GM21825 (cell line): ENCODE measurements around the gene VEGFA.

Source experiments
- ATAC-seq: cut with Tn5 transposase; IDR thresholded peaks from one replicate; pipeline ENCODE4 v1.9.1; 2021; ENCODE audit warnings: mild to moderate bottlenecking, moderate library complexity; ENCODE audit not compliant: unreplicated experiment

Gene VEGFA

DNA sequence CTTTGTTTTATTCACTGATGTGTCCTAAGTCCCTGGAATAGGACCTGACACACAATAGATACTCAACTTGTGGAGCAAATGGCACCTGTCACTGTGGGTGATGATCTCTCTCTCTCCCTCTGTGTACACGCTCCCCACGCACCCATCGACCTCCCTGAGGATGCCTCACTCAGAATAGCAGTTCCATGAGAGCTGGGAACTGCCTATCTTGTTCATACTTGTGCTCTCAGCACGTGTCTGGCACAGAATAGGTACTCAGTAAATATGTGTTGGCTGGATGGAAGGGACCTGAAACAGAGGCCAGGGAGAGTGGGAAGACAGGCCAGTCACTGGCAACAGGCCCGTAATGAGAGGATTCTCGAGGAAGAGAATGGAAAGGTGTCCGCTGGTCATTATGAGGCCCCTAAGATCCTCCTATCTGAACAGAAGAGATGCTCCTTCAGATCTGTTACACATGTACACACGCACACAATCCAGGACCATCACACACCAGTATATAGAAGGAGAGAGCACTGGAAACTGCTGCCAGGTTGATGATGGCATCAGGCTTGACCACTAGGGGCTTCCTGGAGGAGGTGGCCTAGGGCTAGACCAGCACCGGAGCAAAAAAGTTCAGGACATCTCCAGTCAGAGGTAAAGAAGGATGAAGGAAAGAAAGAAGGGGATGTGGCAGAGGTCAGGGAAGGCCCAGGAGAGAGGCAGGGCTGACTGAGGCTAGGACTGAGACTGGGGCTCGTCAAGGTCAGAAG lies 30.9 kb downstream of the VEGFA start:
- no peak for ATAC-seq

GRCh38 chr6:43801495-43802181 lies 31.6 kb downstream of the VEGFA start:
- no peak for ATAC-seq

GRCh38 chr6:43803055-43803782 lies 33.2 kb downstream of the VEGFA start:
- ATAC-seq: no peak

DNA sequence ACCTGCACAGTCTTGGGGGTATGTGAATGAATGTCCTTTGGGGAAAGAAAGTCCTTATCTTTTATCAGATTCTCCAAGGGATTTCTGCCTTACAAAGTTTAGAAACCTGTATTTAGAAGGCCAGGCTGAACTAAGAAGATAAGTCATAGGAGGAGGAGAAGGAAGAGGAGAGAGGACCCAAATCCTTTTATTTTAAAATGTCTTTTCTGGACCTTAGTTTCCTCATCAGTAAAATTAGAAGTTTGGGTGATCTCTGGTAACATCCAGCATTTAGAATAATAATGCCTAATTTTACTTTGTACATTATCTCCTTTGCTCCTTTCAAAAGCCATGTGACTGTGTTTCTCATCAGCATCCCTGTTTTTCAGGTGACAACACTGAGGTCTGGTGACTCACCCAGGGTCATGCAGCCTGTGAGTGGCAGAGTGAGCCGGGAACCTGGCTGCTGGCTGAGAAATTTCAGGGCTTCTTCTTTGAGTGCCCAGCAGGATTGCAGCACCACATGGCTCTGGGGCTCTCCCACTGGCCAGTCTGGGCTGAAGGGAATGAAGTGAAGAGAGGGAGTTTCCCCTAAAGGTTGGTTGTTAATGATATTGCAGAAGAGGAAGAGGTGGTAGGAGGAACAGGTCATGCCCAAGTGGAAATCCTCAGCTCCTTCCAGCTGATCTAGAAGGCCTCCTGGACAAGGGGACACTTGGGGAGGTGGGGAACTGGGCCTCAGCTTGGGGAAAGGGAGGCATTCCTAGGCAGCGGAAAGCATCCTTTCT lies 34.0 kb downstream of the VEGFA start:
- ATAC-seq: no peak

DNA sequence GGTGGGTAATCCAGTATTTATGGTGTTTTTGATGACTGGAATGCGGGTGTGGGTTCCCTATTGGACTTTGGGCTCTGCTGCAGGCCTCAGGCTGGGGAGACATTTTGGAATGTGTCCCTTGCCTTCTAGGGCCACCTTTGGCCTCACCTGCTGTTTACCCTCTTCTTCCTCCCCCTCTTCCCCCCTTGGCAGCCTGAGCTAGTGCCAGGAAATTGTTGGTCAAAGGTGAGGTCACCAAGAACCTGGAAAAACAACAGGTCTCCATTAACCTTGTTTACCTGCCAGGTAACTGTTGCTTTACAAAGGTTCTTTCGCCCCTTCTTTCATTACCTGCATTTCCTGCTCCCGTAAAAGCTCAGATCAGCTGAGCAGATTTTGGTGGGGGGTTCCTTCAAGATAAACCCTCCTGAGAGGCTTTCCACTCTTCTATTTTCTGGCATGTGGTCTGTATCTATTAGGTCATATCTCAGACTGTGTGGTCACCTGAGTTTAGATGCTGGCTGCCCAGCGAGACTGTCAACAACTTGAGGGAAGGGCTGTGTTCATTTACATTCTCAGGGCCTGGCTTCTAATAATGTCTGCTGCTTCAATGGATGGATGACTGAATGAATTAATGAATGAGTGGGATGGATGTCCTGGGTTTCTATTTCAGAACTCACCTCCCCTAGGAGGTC lies 34.7 kb downstream of the VEGFA start:
- ATAC-seq: no peak

DNA sequence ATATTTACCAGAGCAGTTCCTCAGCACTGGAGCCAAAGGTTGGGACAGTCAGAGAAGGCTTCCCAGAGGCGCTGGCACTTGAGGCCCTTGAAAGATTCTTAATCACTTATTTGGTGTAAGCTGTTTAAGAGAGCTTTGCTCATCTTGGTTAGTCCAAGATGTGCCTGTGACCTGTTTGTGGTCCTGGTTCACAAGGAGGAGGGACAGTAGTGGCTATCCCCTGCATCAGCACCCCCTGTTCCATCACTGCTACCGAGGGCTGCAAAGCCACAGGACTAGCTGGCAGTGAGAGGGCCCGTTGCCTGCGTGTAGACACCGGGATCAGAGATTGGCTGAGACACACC lies 35.7 kb downstream of the VEGFA start:
- no peak for ATAC-seq

DNA sequence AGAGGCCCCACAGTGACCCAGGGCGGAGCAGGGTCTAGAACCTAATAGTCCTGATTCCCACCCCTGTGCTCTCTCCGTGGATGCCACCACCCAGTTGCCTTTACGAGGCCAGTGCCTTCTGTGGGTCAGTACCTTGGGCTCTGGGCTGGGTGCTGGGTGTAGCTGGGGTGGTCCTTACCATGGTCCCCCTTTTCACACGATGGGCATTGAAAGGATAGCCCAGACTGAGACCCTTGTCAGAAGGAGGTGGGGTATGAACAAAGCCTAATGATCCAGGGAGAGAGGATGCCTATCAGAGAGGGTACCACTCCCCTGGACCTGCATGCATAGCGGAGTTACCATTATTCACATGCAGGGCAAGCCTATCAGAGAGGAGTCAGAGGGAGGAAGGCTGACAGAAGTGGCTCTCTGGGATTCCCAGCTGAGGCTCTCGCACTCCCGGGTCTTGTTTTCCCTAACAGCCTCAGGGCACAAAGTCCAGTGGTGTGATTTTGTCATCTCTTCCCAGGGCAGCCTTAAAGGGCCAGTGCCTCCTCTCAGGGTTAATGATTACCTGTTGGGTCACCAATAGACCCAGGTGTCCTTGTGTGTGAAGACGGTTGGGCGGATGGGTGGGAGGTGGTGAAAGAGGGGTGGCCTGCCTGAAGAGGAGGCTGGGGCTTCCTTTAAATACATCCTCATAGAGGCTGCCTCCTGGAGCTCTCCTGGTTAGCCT lies 36.2 kb downstream of the VEGFA start:
- ATAC-seq: no peak

DNA sequence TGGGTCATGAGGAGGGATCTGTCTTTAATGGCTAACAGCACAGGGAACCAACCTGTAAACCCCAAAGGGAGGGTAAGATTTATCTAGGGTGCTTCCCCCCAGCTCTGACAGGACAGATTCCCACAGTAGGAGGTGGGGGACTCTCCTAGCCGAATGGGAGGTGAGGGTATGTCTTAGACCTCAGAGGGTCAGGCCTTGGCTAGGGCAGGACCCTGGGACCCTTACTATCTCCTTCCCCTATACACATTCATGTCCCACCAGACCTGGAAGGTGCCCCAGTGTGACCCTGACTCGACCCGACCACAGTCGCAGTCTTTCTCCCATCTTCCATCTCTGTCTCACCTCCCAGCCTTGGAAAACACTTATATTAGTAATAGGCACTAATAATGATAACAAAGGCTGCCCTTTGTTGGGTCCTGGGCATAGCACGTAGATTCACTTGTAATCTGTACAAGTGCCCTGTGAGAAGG lies 36.8 kb downstream of the VEGFA start:
- no peak for ATAC-seq

- ATAC-seq: no peak
These were observed 37.4 kb downstream of the VEGFA start for GRCh38 chr6:43807228-43808061.

DNA sequence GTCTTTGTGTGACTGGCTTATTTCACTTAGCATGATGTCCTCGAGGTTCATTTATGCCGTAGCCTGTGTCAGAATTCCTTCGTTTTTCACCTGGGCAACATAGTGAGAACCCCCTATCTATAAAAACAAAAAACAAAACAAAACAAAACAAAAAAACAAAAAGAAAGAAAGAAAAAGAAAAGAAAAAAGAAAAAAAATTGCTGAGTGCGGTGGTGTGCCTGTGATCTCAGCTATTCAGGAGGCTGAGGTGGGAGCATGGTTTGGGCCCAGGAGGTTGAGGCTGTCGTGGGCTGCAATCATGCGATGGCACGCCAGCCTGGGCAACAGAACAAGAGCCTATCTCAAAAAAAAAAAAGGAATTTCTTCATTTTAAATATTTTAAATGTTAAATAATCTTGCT lies 38.4 kb downstream of the VEGFA start:
- no peak for ATAC-seq

DNA sequence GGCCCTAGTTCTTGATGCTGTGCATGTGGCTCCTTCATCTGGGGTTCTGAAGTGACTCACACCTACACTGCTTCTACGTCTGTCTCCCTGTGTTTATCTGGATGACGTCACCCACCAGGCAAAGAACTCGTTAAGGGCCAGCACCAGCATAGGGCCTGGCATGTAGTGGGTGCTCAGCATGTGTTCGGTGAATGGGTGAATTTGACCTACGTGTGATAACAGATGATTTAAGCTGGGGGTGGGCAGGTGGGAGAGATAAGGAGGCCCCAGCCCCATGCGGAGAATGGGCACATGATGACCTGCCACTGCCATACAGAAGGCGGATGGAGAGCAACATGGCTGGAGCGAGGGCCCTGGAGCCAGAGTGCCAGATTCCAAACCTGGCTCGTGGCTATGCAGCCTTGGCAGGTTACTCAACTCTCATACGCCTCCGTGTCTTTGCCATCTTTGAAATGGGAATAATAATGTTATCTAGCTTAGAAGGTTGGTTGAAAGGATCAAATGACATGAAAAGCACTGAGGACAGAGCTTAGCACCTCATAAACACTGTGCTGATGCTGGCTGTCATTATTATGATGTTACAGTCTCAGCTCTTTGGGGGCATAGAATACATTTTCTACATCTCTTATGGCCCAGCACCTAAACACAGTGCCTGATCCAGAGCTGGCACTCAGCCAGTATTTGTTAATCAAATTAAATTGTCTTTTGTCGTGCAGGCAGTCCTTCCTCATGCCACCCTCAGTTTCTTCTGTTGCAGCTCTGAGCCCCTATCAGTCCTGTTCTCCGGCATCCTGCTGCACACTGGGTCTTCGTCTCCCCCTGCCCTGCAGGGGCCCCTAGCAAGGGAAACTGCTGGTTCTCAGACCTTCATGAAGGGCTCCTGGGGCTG lies 39.6 kb downstream of the VEGFA start:
- no peak for ATAC-seq

DNA sequence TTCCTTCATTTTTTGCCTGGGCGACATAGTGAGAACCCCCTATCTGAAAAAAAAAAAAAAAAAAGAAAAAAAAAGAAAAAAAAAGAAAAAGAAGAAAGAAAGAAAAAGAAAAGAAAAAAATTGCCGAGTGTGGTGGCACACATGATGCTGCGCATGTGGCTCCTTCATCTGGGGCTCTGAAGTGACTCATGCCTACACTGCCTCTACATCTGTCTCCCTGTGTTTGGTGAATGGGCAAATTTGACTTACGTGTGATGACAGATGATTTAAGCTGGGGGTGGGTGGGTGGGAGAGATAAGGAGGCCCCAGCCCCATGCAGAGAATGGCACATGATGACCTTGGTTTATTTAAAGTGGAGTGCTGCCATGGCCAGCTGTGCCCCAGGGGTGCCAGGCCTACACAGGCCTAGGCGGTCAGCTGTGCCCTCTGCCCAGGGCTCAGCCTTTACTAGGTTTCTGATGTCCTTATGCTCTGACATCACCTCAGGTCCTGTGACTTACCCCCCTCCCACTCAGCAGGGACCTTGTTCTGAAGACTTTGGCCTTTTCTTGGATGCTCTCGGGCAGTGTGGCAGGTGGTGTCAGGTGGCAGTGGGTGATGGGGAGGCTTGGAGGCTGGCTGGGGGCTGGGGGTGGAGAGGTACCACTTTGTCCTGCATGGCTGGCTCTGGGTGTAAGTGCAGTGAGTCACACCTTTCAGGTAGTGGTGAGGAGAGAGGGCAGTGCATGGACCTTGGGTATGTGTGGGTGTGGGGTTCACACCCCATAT lies 41.1 kb downstream of the VEGFA start:
- no peak for ATAC-seq

DNA sequence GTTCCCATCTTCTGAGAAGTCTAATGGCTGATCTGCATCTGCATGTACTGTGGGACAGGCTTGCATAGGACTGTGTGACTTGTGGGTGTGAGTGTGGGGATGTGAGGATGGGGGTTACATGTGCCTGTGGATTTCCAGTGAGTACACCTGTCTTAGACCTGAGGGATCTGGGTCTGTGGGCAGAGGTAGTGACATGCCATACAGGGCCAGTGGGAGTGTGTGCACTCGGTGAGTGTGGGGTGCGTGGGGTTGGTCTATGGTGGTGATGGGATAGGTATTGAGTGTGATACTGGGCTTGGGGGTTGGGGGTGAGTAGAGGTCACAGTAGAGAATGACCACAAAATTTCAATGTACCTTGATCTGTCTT lies 41.7 kb downstream of the VEGFA start:
- ATAC-seq: no peak

- no peak for ATAC-seq
These were observed 43.0 kb downstream of the VEGFA start for GRCh38 chr6:43812850-43813578.

DNA sequence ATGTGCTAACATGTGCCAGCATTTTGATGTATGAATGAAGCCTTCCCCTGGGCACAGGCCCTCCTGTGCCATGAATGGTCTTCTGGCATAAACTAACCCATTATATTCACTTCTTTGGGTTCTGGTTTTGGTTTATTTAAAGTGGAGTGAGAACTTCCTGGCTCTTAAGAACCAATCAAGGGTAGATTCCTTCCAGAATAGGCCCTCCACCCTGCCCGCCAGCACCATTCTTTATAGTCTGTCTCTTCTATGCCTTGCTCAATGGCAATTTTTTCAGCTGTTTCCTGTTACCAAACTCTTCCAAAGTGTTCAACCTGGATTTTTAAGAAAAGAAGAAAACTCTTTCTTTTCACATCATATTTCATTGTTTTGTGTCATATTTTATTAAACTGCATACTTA lies 44.1 kb downstream of the VEGFA start:
- ATAC-seq: no peak

DNA sequence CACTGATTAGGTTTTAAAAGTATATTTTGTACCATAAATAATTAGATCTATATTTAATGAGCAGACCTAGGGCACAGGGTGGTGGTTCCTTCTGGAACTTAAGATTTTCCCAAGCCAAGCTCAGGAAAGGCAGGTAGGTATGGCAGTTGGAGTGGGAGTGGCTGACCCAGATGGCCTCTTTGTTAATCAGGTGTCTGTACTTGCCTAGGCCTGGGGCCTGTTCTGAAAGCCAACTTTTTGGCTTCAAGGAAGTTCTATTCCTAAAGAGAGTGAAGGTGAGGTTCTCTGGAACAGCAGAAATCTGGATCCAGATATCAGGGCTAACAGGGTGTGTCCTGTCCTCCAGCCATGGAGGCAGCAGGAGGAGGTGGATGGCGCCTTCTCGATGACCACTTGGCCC lies 44.9 kb downstream of the VEGFA start:
- no peak for ATAC-seq

DNA sequence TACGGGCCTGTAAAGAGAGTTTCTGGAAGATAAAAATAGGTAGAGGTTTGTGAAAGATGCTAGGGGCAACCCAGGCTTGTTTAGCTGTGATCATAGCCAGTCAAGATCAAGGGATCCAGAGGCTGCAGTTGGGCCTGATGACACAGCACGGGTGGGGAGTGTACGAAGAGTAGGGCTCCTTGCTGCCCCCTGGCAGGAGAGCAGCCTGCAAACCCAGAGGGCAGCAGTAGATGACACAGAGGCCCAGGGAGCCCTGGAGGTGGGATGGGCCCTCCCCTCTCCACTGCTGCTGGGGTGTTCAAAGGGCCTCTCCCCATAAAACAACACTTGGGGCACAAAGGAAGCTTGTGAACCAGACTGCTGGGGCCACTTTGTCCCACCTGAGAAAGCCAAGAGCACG lies 47.2 kb downstream of the VEGFA start:
- ATAC-seq: no peak
